ENCODE measurements around the gene OPCML. TPM values are rescaled to one million over a fixed set of nuclear protein-coding genes. Genes with fewer than 3 reads are reported as not detected.

OPCML gene
- total RNA-seq, 1 experiment from 2014 or later, result not detected

GRCh38 chr11:132523929-132524328 is 1008.4 kb downstream of the OPCML start:
- Histone ChIP-seq H3K27me3 (ENCODE audit: insufficient read depth, low read depth) (no peaks in the 10 kb centered on the region), H3F3A (ENCODE audit: insufficient read depth, low read depth) (no peaks in the 10 kb centered on the region), H2AFZ (no peak overlapping the region), H4K20me1 (ENCODE audit: insufficient read depth) (no peaks in the 10 kb centered on the region), H3K4me1 (replicated peaks; ENCODE audit: insufficient read depth) (no peaks in the 10 kb centered on the region), H3K4me2 (no peak overlapping the region), H3K79me2 (ENCODE audit: low read depth) (no peaks in the 10 kb centered on the region), H3K9me3 (ENCODE audit: insufficient read depth, low read depth) (no peaks in the 10 kb centered on the region), H3K36me3 (ENCODE audit: low read depth) (no peaks in the 10 kb centered on the region), H3K4me3 (no peak overlapping the region), H3K27ac (no peak overlapping the region), H3K9me2 (ENCODE audit: insufficient read depth) (no peaks in the 10 kb centered on the region)
- POLR2A ChIA-PET (ENCODE audit: unreplicated experiment), result no interaction called here
- TF ChIP-seq EZH2 (IDR thresholded peaks at IDR 0.05; ENCODE audit: low read depth) (no peak), CTCF (conservative IDR thresholded peaks at IDR 0.05) (no peak)
- intact Hi-C loops (cut with micrococcal nuclease; ENCODE audit: unreplicated experiment), result no loop called here
- CTCF ChIA-PET, result no interaction called here
- no TSS peak for BruUV-seq (replicated peaks)
- DNase-seq, result no peak

- H2AFZ ChIP-seq, result no peak overlapping the region
- no peaks in the 10 kb centered on the region for H4K20me1 ChIP-seq (ENCODE audit: insufficient read depth)
- H3K4me1 ChIP-seq (replicated peaks; ENCODE audit: insufficient read depth), result no peaks in the 10 kb centered on the region
- no TSS peak for BruUV-seq (replicated peaks)
- TF ChIP-seq CTCF (conservative IDR thresholded peaks at IDR 0.05) (no peak), EZH2 (IDR thresholded peaks at IDR 0.05; ENCODE audit: low read depth) (no peak)
- no peaks in the 10 kb centered on the region for H3K9me3 ChIP-seq (ENCODE audit: insufficient read depth, low read depth)
- H3K27ac ChIP-seq, result no peak overlapping the region
- ChIA-PET POLR2A (ENCODE audit: unreplicated experiment) (no interaction called here), CTCF (interaction anchor here (0.6 kb wide), 1 partner anchor 14 kb away, joined by 3 read pairs; no protein-coding TSS in a partner anchor)
- H3K27me3 ChIP-seq (ENCODE audit: insufficient read depth, low read depth), result no peaks in the 10 kb centered on the region
- H3K36me3 ChIP-seq (ENCODE audit: low read depth), result no peaks in the 10 kb centered on the region
- no peak overlapping the region for H3K4me2 ChIP-seq
- no peak for DNase-seq
- H3K4me3 ChIP-seq, result no peak overlapping the region
- H3F3A ChIP-seq (ENCODE audit: insufficient read depth, low read depth), result no peaks in the 10 kb centered on the region
- no peaks in the 10 kb centered on the region for H3K9me2 ChIP-seq (ENCODE audit: insufficient read depth)
- no peaks in the 10 kb centered on the region for H3K79me2 ChIP-seq (ENCODE audit: low read depth)
- intact Hi-C loops (cut with micrococcal nuclease; ENCODE audit: unreplicated experiment), result no loop called here
Measured at GRCh38 chr11:132520199-132520598, 1012.1 kb downstream of the OPCML start.

GRCh38 chr11:132519241-132519815 is 1013.0 kb downstream of the OPCML start:
- DNase-seq, result no peak
- Histone ChIP-seq H3K36me3 (ENCODE audit: low read depth) (no peaks in the 10 kb centered on the region), H3K9me2 (ENCODE audit: insufficient read depth) (no peaks in the 10 kb centered on the region), H3K27ac (no peak overlapping the region), H3F3A (ENCODE audit: insufficient read depth, low read depth) (no peaks in the 10 kb centered on the region), H3K9me3 (ENCODE audit: insufficient read depth, low read depth) (no peaks in the 10 kb centered on the region), H4K20me1 (ENCODE audit: insufficient read depth) (no peaks in the 10 kb centered on the region), H2AFZ (no peak overlapping the region), H3K79me2 (ENCODE audit: low read depth) (no peaks in the 10 kb centered on the region), H3K4me3 (no peak overlapping the region), H3K4me1 (replicated peaks; ENCODE audit: insufficient read depth) (no peaks in the 10 kb centered on the region), H3K4me2 (no peak overlapping the region), H3K27me3 (ENCODE audit: insufficient read depth, low read depth) (no peaks in the 10 kb centered on the region)
- ChIA-PET CTCF (interaction anchor here (0.6 kb wide), 1 partner anchor 14 kb away, joined by 3 read pairs; no protein-coding TSS in a partner anchor), POLR2A (ENCODE audit: unreplicated experiment) (no interaction called here)
- no peak for TF ChIP-seq EZH2 (IDR thresholded peaks at IDR 0.05; ENCODE audit: low read depth)
- TF ChIP-seq CTCF (conservative IDR thresholded peaks at IDR 0.05), result no peak
- intact Hi-C loops (cut with micrococcal nuclease; ENCODE audit: unreplicated experiment), result no loop called here
- BruUV-seq (replicated peaks), result no TSS peak

All from PC-9 (cell line).